GM10248 (cell line): ENCODE measurements around the gene HES5.

Source experiments
- CTCF ChIA-PET: fragments of 300-600 bp; sonication (Branson Sonifier 250); formaldehyde crosslinking; extraction: SDS; loops from one replicate; lab custom pipeline; 2021; ENCODE audit warnings: antibody characterized with exemption; lab: Yijun Ruan, JAX
- POLR2A ChIA-PET: fragments of 350-650 bp; sonication (Branson Sonifier 250); formaldehyde crosslinking; extraction: SDS; loops from one replicate; lab custom pipeline; 2020; ENCODE audit warnings: antibody characterized with exemption; lab: Yijun Ruan, JAX
- DNase-seq: peaks from one replicate; pipeline ENCODE4 v3.0.0; 2012; ENCODE audit errors: extremely low spot score
- CTCF ChIP-seq: IDR thresholded peaks from 2 replicates; pipeline ENCODE4 v1.5.1; 2012; ENCODE audit warnings: mild to moderate bottlenecking, low read depth; ENCODE audit errors: extremely low read depth, missing control alignments, control extremely low read depth

HES5 gene

DNA sequence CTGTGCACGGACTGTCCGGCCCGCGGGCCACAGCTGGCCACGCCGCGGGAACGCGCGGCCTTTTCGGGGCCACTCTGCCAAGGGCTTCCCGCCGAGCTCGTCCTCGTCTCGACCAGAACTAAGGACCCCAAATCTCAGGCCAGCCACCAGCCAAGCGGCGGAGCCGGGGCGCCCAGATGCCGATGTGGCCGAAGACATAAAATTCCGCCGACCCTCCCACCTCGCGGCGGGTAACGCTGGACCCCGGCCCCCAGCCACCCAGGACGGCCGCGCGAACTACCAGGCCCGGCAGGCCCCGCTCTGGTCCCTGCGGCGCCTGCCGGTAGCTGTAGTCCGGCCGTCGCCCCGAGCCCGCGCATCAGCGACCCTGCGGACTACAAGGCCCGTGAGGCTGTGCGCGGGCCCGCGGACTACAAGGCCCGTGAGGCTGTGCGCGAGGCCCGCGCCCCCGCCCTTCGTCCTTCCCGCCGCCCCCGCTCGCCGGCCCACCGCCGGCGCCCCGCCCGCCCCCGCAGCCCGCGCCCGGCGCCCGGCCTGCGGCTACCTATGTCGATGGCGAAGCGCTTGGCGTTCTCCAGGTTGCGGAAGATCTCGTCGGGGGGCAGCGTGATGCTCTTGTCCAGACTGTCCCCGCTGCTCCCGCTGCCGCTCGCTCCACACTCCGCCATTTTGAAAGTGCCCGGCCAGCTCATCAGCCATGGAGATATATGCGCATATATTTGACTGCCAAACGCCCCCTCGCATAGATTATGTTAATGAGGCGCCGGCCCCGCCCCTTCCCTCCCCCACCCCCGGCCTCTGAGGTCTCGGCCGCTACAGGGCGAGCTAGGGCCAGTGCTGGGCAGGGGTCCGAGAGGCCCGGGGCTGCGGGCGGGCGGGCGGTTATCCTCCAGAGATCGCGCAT, 3.9 kb downstream of the HES5 start, which contains the start of gene PANK4:
PANK4 (minus strand) TSS at position 677 of the 904 bp plus-strand sequence; CDS start at position 668, 9 bp downstream.
- no peak for TF ChIP-seq CTCF
- POLR2A ChIA-PET, result interaction anchor here (0.6 to 1.6 kb wide), 6 partner anchors 9 to 810 kb away, joined by 3 to 7 read pairs (median 4); partner anchors contain the start of gene PRXL2B
- DNase-seq, result peak; percentile 92
- CTCF ChIA-PET, result interaction anchor here (1.0 to 4.0 kb wide), 4 partner anchors 15 to 111 kb away, joined by 3 to 27 read pairs (median 8); no protein-coding TSS in a partner anchor

GRCh38 chr1:2525572-2525919, 4.5 kb downstream of the HES5 start:
- ChIA-PET POLR2A (no interaction called here), CTCF (interaction anchor here (2.1 to 4.0 kb wide), 2 partner anchors 22 to 110 kb away, joined by 11 to 27 read pairs; no protein-coding TSS in a partner anchor)
- TF ChIP-seq CTCF, result no peak
- no peak for DNase-seq

DNA sequence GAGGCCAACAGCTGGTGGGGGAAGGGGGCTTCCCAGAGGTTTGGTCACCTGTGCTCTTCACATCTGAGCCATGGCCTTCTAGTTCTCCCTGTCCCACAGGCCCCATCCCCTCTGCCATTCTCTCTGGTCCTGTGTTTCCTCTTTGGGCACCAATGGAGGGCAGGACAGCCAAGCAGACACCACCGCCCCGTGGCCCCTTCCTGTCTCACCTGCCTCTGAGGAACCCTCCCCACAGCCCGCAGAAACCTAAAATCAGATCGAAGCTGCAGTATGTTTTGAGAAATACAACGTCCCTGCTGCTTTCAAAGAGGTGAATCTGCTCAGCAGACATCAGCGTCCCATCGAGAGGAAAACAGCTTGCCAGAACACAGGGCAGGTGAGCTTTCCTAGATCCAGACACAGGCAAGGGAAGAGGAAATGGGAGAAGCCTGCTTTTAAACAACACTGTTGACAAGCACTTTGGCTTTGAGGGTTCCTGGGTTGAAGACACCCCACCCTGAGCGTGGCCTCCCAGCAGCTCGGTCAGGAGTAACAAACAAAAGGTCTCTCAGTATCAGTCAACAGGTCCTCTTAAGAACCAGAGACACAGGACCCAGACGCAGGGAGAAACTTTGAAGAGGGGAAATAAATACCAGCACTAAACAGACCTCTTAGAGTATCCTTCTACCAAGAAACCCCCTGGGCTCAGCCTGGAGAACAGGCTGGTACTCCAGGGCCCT, 6.0 kb downstream of the HES5 start:
- CTCF ChIA-PET, result interaction anchor here (0.8 to 4.0 kb wide), 2 partner anchors 24 to 208 kb away, joined by 3 to 27 read pairs; no protein-coding TSS in a partner anchor
- no peak for TF ChIP-seq CTCF
- no peak for DNase-seq
- POLR2A ChIA-PET, result no interaction called here

DNA sequence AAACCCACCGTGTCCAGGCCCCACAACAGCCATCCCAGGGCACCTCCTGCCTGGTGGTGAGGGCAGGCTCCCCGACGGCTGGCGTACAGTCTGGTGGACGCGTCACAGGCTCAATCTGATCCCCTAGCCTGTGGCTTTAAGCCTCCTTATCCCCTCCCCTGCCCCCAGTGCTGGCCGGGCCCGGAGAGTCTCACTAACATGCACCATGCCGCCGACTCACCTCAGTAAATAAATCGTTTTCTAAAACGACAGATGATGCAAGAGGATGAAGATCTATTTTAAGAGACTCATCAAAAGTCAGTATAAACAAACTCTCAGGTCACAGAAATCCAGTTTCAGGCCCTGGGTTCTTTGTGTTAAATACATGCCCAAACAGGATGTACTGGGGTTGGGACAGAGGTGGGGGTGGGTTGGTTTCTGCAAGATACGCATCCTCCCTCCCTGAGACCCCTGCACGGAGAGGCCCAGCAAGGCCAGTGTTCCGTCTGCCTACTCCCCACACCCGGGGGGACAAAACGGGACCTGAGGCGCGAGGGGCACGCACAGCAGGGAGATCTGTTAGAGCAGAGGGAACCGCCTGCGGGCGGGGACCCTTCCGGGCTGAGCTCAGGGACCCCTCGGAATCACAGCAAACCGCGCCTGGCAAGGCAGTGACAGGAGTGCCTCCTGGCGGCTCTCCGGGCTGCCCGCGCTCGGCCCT, 6.7 kb downstream of the HES5 start:
- CTCF ChIA-PET, result interaction anchor here (4.0 kb wide), 1 partner anchor 24 kb away, joined by 27 read pairs; no protein-coding TSS in a partner anchor
- no peak for TF ChIP-seq CTCF
- no peak for DNase-seq
- POLR2A ChIA-PET, result no interaction called here

GRCh38 chr1:2522230-2522629, 7.8 kb downstream of the HES5 start:
- ChIA-PET CTCF (no interaction called here), POLR2A (no interaction called here)
- DNase-seq, result no peak
- TF ChIP-seq CTCF, result no peak

GRCh38 chr1:2520806-2521205, 9.3 kb downstream of the HES5 start:
- CTCF ChIA-PET, result interaction anchor here (1.7 kb wide), 1 partner anchor 15 kb away, joined by 3 read pairs; no protein-coding TSS in a partner anchor
- TF ChIP-seq CTCF, result no peak
- POLR2A ChIA-PET, result interaction anchor here (0.6 kb wide), 1 partner anchor 232 kb away, joined by 8 read pairs; no protein-coding TSS in a partner anchor
- DNase-seq, result no peak
